ENCODE results near the gene SFXN5.

GRCh38 chr2:73031725-73032701 is 39.5 kb downstream of the SFXN5 start:
- TF ChIP-seq FOS (IDR thresholded peaks at IDR 0.05; ENCODE audit: low read depth, low read length) (no peak), MXI1 (IDR thresholded peaks at IDR 0.05; ENCODE audit: borderline replicate concordance, low read depth, low read length) (no peak), POLR2A (IDR thresholded peaks at IDR 0.05; ENCODE audit: low read depth, low read length) (no peak), RCOR1 (IDR thresholded peaks at IDR 0.05; ENCODE audit: insufficient replicate concordance, low read length) (no peak), CTCF (conservative IDR thresholded peaks at IDR 0.05; ENCODE audit: low read depth, low read length) (no peak), BHLHE40 (IDR thresholded peaks at IDR 0.05; ENCODE audit: low read depth, low read length) (no peak), CEBPB (IDR thresholded peaks at IDR 0.05; ENCODE audit: low read depth, low read length) (no peak)

Measured in IMR-90 (cell line).